CD14-positive monocyte (primary cell): Measurements from ENCODE around the gene HOXA7. TPM values are rescaled to one million over a fixed set of nuclear protein-coding genes. Genes with fewer than 3 reads are reported as not detected.

Source experiments
- DNase-seq, 3 donors: peaks; one replicate each; pipeline ENCODE4 v3.0.0-alpha.2; 2011 to 2022
- H2AFZ ChIP-seq: 2 replicates; pipeline ENCODE4 v1.6.0; 2012; ENCODE audit warnings: mild to moderate bottlenecking, low read depth, low read length, inconsistent platforms; ENCODE audit not compliant: insufficient read depth, poor library complexity, severe bottlenecking
- H3K27ac ChIP-seq, 2 donors: 1 replicate in 1 of 2; 2 replicates in 1 of 2; pipeline ENCODE4 v1.5.1; 2012 to 2013; ENCODE audit warnings: low read length in 2 of 2, control low read depth in 1 of 2, inconsistent platforms in 1 of 2, low read depth in 1 of 2, mild to moderate bottlenecking in 1 of 2
- H3K27me3 ChIP-seq, 2 donors: one replicate each; pipeline versions ENCODE4 v1.6.0 to v1.6.1; 2011 to 2013; ENCODE audit warnings: low read length in 2 of 2; ENCODE audit not compliant: control insufficient read depth in 2 of 2, insufficient read depth in 2 of 2
- H3K36me3 ChIP-seq, 2 donors: replicated peaks in 1 of 2; 1 replicate in 1 of 2; 2 replicates in 1 of 2; pipeline versions ENCODE4 v1.5.1 to v1.6.1; 2012 to 2013; ENCODE audit warnings: low read length in 2 of 2, control low read depth in 1 of 2, inconsistent platforms in 1 of 2, mild to moderate bottlenecking in 1 of 2; ENCODE audit not compliant: insufficient read depth in 2 of 2, control insufficient read depth in 1 of 2
- H3K4me1 ChIP-seq, 2 donors: 1 replicate in 1 of 2; 2 replicates in 1 of 2; pipeline versions ENCODE4 v1.5.1 to v1.6.1; 2012 to 2013; ENCODE audit warnings: low read length in 2 of 2, control low read depth in 1 of 2, inconsistent platforms in 1 of 2, mild to moderate bottlenecking in 1 of 2, moderate library complexity in 1 of 2; ENCODE audit not compliant: insufficient read depth in 2 of 2, control insufficient read depth in 1 of 2
- H3K4me2 ChIP-seq: replicated peaks from 2 replicates; pipeline ENCODE3; 2012; ENCODE audit warnings: low read length, moderate library complexity, mild to moderate bottlenecking; ENCODE audit not compliant: poor library complexity, severe bottlenecking; ENCODE audit errors: extremely low read depth
- H3K4me3 ChIP-seq, 3 experiments: fragments of 200-600 bp in 1 of 3; sonication (generic) in 1 of 3; replicated peaks in 1 of 3; 1 replicate in 2 of 3; 2 replicates in 1 of 3; pipeline ENCODE4 v1.5.1; 2011 to 2013; ENCODE audit warnings: low read length in 3 of 3, mild to moderate bottlenecking in 3 of 3, control low read depth in 2 of 3, low read depth in 2 of 3, inconsistent platforms in 1 of 3, moderate library complexity in 1 of 3
- H3K79me2 ChIP-seq: 2 replicates; pipeline ENCODE4 v1.6.0; 2012; ENCODE audit warnings: mild to moderate bottlenecking, control low read depth, inconsistent platforms, low read length, moderate library complexity; ENCODE audit not compliant: insufficient read depth
- H3K9ac ChIP-seq: 2 replicates; pipeline ENCODE4 v1.6.0; 2017; ENCODE audit warnings: low read length, mild to moderate bottlenecking; ENCODE audit not compliant: insufficient read depth, poor library complexity, severe bottlenecking
- H3K9me3 ChIP-seq, 2 donors: replicated peaks in 1 of 2; 1 replicate in 1 of 2; 2 replicates in 1 of 2; pipeline versions ENCODE4 v1.5.1 to v1.6.1; 2012 to 2013; ENCODE audit warnings: low read length in 2 of 2, control low read depth in 1 of 2; ENCODE audit not compliant: control insufficient read depth in 1 of 2, insufficient read depth in 1 of 2
- H4K20me1 ChIP-seq: 2 replicates; pipeline ENCODE4 v1.6.0; 2012; ENCODE audit warnings: mild to moderate bottlenecking, low read length, control low read depth, moderate library complexity; ENCODE audit not compliant: insufficient read depth
- H3K27ac Mint-ChIP-seq, 7 donors: one replicate each; pipeline ENCODE4 v1.8.0; 2020; ENCODE audit warnings: mild to moderate bottlenecking in 7 of 7, mixed read lengths in 7 of 7, moderate library complexity in 6 of 7, inconsistent platforms in 2 of 7
- H3K27me3 Mint-ChIP-seq, 3 donors: one replicate each; pipeline ENCODE4 v1.8.0; 2021 to 2022; ENCODE audit warnings: low read depth in 3 of 3, mild to moderate bottlenecking in 3 of 3, mixed read lengths in 3 of 3, moderate library complexity in 3 of 3, inconsistent platforms in 1 of 3
- H3K36me3 Mint-ChIP-seq, 2 donors: one replicate each; pipeline ENCODE4 v1.8.0; 2020; ENCODE audit warnings: mixed read lengths in 2 of 2, inconsistent platforms in 1 of 2, mild to moderate bottlenecking in 1 of 2
- H3K4me1 Mint-ChIP-seq: one replicate; pipeline ENCODE4 v1.8.0; 2020; ENCODE audit warnings: mild to moderate bottlenecking, mixed read lengths
- H3K4me3 Mint-ChIP-seq, 2 donors: one replicate each; pipeline ENCODE4 v1.8.0; 2020; ENCODE audit warnings: mild to moderate bottlenecking in 2 of 2, mixed read lengths in 2 of 2, moderate library complexity in 1 of 2
- H3K9me3 Mint-ChIP-seq, 7 donors: one replicate each; pipeline ENCODE4 v1.8.0; 2020 to 2022; ENCODE audit warnings: mixed read lengths in 7 of 7, mild to moderate bottlenecking in 6 of 7, moderate library complexity in 6 of 7, inconsistent platforms in 2 of 7
- CTCF ChIP-seq: fragments of 200-600 bp; IDR thresholded peaks from one replicate; pipeline ENCODE4 v1.8.0; 2022; ENCODE audit warnings: antibody characterized with exemption, mild to moderate bottlenecking
- WGBS: methylation state at CpG from one replicate; pipeline ENCODE4 v1.1.5; 2013; ENCODE audit warnings: missing lambda C conversion rate; ENCODE audit not compliant: insufficient coverage; 5-methylcytosine and 5-hydroxymethylcytosine counted together
- intact Hi-C, 2 donors: fragments of 100-400 bp; cut with micrococcal nuclease; formaldehyde crosslinking; loops; one replicate each; pipeline versions ENCODE4 v1.15.0 to v1.15.1; 2023
- polyA plus RNA-seq, 3 donors: library from polyadenylated mRNA; depleted of rRNA in 1 of 3; unstranded in 2 of 3; stranded (reverse) in 1 of 3; fragments of 300-500 nt in 2 of 3; fragments of >200 nt in 1 of 3; fragmentation: Illumina TruSeq in 2 of 3; gene quantifications; 1 replicate in 2 of 3; 2 replicates in 1 of 3; pipeline ENCODE4 v1.2.3, GENCODE V29; 2012 to 2021

HOXA7 gene
- polyA plus RNA-seq, 3 donors = not detected

- peaks cover 2 to 5% (median 2%) of the 10 kb centered on the region in 3 donors for H3K27me3 Mint-ChIP-seq
- H3K9me3 ChIP-seq = no peaks in the 10 kb centered on the region
- H3K79me2 ChIP-seq = no peaks in the 10 kb centered on the region
- no peak overlapping the region for H3K27ac ChIP-seq
- no peak overlapping the region for H3K4me2 ChIP-seq
- WGBS = 94% methylated on average over 2 of the region's 3 CpGs
- H3K4me3 ChIP-seq = no peak overlapping the region
- no peak for DNase-seq
- H3K36me3 Mint-ChIP-seq = no peaks in the 10 kb centered on the region
- H3K27me3 ChIP-seq = no peaks in the 10 kb centered on the region
- H3K4me1 ChIP-seq = no peaks in the 10 kb centered on the region
- TF ChIP-seq CTCF = no peak
- H3K9ac ChIP-seq = no peak overlapping the region
- peaks cover 8% of the 10 kb centered on the region for H3K4me1 Mint-ChIP-seq
- H4K20me1 ChIP-seq = no peaks in the 10 kb centered on the region
- H3K9me3 Mint-ChIP-seq = peaks cover 0 to 6% (median 0%) of the 10 kb centered on the region in 7 donors
- intact Hi-C loops = no loop called here
- no peak overlapping the region for H3K27ac Mint-ChIP-seq
- H3K36me3 ChIP-seq = no peaks in the 10 kb centered on the region
- no peak overlapping the region for H3K4me3 Mint-ChIP-seq
- H2AFZ ChIP-seq = no peak overlapping the region
These were observed 37.9 kb downstream of the HOXA7 start for GRCh38 chr7:27118580-27118979.

GRCh38 chr7:27117887-27118491, 38.5 kb downstream of the HOXA7 start:
- Histone ChIP-seq H3K79me2 (no peaks in the 10 kb centered on the region), H3K9ac (no peak overlapping the region)

More at GRCh38 chr7:27117887-27118491, 38.5 kb downstream of the HOXA7 start:
- DNase-seq = no peak
- H3K4me3 ChIP-seq = no peak overlapping the region
- peaks cover 0 to 6% (median 0%) of the 10 kb centered on the region in 7 donors for H3K9me3 Mint-ChIP-seq
- 89% methylated on average over 14 of the region's 19 CpGs for WGBS
- H3K27ac Mint-ChIP-seq = no peak overlapping the region
- no peak overlapping the region for H3K27ac ChIP-seq
- H3K27me3 Mint-ChIP-seq = peaks cover 2 to 5% (median 3%) of the 10 kb centered on the region in 3 donors
- H3K36me3 ChIP-seq = no peaks in the 10 kb centered on the region
- no peak overlapping the region for H3K4me2 ChIP-seq
- no peaks in the 10 kb centered on the region for H3K4me1 ChIP-seq
- no peak overlapping the region for H3K4me3 Mint-ChIP-seq
- H3K36me3 Mint-ChIP-seq = no peaks in the 10 kb centered on the region
- H2AFZ ChIP-seq = no peak overlapping the region
- H3K4me1 Mint-ChIP-seq = peaks cover 5% of the 10 kb centered on the region
- H3K27me3 ChIP-seq = no peaks in the 10 kb centered on the region
- no peaks in the 10 kb centered on the region for H3K9me3 ChIP-seq
- no peak for TF ChIP-seq CTCF
- intact Hi-C loops = no loop called here
- no peaks in the 10 kb centered on the region for H4K20me1 ChIP-seq
